Measurements from ENCODE around the gene TMEM231. TPM values are rescaled to one million over a fixed set of nuclear protein-coding genes. Genes with fewer than 3 reads are reported as not detected.

The TMEM231 gene
- total RNA-seq, 4 donors from 2014 or later: 2.9 to 6.2 (median 4.7) TPM

GRCh38 chr16:75565640-75566039, 9.6 kb upstream of the TMEM231 start:
- no peak for TF ChIP-seq CTCF (IDR thresholded peaks at IDR 0.05; ENCODE audit: low read depth)

GRCh38 chr16:75559564-75560372, 3.7 kb upstream of the TMEM231 start:
- TF ChIP-seq CTCF (IDR thresholded peaks at IDR 0.05; ENCODE audit: low read depth): no peak

- no peak for TF ChIP-seq CTCF (IDR thresholded peaks at IDR 0.05; ENCODE audit: low read depth)
Measured at GRCh38 chr16:75558846-75559401, 2.9 kb upstream of the TMEM231 start.

GRCh38 chr16:75556431-75556950, 439 bp upstream of the TMEM231 start:
- no peak for TF ChIP-seq CTCF (IDR thresholded peaks at IDR 0.05; ENCODE audit: low read depth)

- TF ChIP-seq CTCF (IDR thresholded peaks at IDR 0.05; ENCODE audit: low read depth): no peak
Measured at GRCh38 chr16:75555213-75555706, 792 bp downstream of the TMEM231 start.

- TF ChIP-seq CTCF (IDR thresholded peaks at IDR 0.05; ENCODE audit: low read depth): no peak
Measured at GRCh38 chr16:75552951-75553350, 3.1 kb downstream of the TMEM231 start.

GRCh38 chr16:75550211-75550662, 5.8 kb downstream of the TMEM231 start:
- TF ChIP-seq CTCF (IDR thresholded peaks at IDR 0.05; ENCODE audit: low read depth): no peak

Measured in subcutaneous adipose tissue (tissue), 4 donors.